ENCODE results near the gene PGLYRP3. TPM values are rescaled to one million over a fixed set of nuclear protein-coding genes. Genes with fewer than 3 reads are reported as not detected.

The PGLYRP3 gene
- total and polyA plus RNA-seq, 7 donors: not detected

GRCh38 chr1:153309441-153309840 lies 3.3 kb downstream of the PGLYRP3 start:
- ATAC-seq (no peak), DNase-seq (no peak)
- WGBS, 3 donors: 68 to 87% (median 76%) methylated on average over 2 of the region's 2 CpGs
- no peak overlapping the region for H3K4me3 ChIP-seq
- H3K4me1 ChIP-seq: no peaks in the 10 kb centered on the region
- no peaks in the 10 kb centered on the region for H3K36me3 ChIP-seq (ENCODE audit: insufficient read depth in 1 of 2, low read depth in 1 of 2)
- H3K27me3 ChIP-seq (ENCODE audit: insufficient read depth in 3 of 3, low read length in 2 of 3): peaks cover 0 to 3% (median 2%) of the 10 kb centered on the region in 3 donors
- intact Hi-C loops (cut with DNase I): no loop called here
- no peaks in the 10 kb centered on the region for H3K9me3 ChIP-seq
- no peak for TF ChIP-seq CTCF (IDR thresholded peaks at IDR 0.05)
- H3K27ac ChIP-seq: no peak overlapping the region

- H3K27ac ChIP-seq: no peak overlapping the region
- DNase-seq (no peak), ATAC-seq (no peak)
- H3K36me3 ChIP-seq (ENCODE audit: insufficient read depth in 1 of 2, low read depth in 1 of 2): no peaks in the 10 kb centered on the region
- H3K4me3 ChIP-seq: no peak overlapping the region
- H3K27me3 ChIP-seq (ENCODE audit: insufficient read depth in 3 of 3, low read length in 2 of 3): peaks cover 0 to 3% (median 2%) of the 10 kb centered on the region in 3 donors
- no peaks in the 10 kb centered on the region for H3K9me3 ChIP-seq
- intact Hi-C loops (cut with DNase I): no loop called here
- no peak for TF ChIP-seq CTCF (IDR thresholded peaks at IDR 0.05)
- H3K4me1 ChIP-seq: no peaks in the 10 kb centered on the region
- 69 to 78% (median 77%) methylated on average over 2 of the region's 2 CpGs for WGBS, 3 donors
Observed at GRCh38 chr1:153308540-153308939, 4.2 kb downstream of the PGLYRP3 start.

- no peaks in the 10 kb centered on the region for H3K4me1 ChIP-seq
- H3K9me3 ChIP-seq: no peaks in the 10 kb centered on the region
- intact Hi-C loops (cut with DNase I): no loop called here
- peaks cover 0 to 2% (median 0%) of the 10 kb centered on the region in 3 donors for H3K27me3 ChIP-seq (ENCODE audit: insufficient read depth in 3 of 3, low read length in 2 of 3)
- no peak for TF ChIP-seq CTCF (IDR thresholded peaks at IDR 0.05)
- H3K36me3 ChIP-seq (ENCODE audit: insufficient read depth in 1 of 2, low read depth in 1 of 2): no peaks in the 10 kb centered on the region
- no peak for DNase-seq
- no peak overlapping the region for H3K4me3 ChIP-seq
- H3K27ac ChIP-seq: no peak overlapping the region
- WGBS, 3 donors: 75 to 81% (median 78%) methylated on average over 10 of the region's 10 CpGs
- ATAC-seq: no peak
Observed at GRCh38 chr1:153307221-153307600, 5.5 kb downstream of the PGLYRP3 start.

GRCh38 chr1:153306303-153307220 lies 6.2 kb downstream of the PGLYRP3 start:
- Histone ChIP-seq H3K4me3 (no peak overlapping the region), H3K36me3 (ENCODE audit: insufficient read depth in 1 of 2, low read depth in 1 of 2) (no peaks in the 10 kb centered on the region), H3K27me3 (ENCODE audit: insufficient read depth in 3 of 3, low read length in 2 of 3) (peaks cover 0 to 2% (median 0%) of the 10 kb centered on the region in 3 donors), H3K27ac (no peak overlapping the region), H3K9me3 (no peaks in the 10 kb centered on the region), H3K4me1 (no peaks in the 10 kb centered on the region)
- intact Hi-C loops (cut with DNase I): no loop called here
- TF ChIP-seq CTCF (IDR thresholded peaks at IDR 0.05): no peak
- WGBS, 3 donors: 77 to 80% (median 78%) methylated on average over 22 of the region's 22 CpGs
- DNase-seq: no peak
- no peak for ATAC-seq
